GM19043 (cell line): ENCODE measurements around the gene SERPINB2.

Experiments used
- ATAC-seq: cut with Tn5 transposase; IDR thresholded peaks from one replicate; pipeline ENCODE4 v1.9.1; 2021; ENCODE audit warnings: low read depth; ENCODE audit not compliant: unreplicated experiment

Gene SERPINB2

GRCh38 chr18:63887424-63887823 is at the start of gene SERPINB2:
TSS of gene SERPINB2 (plus strand) at chr18:63887705. CDS start at chr18:63891445, 3,740 bp downstream.
- ATAC-seq = no peak

GRCh38 chr18:63843008-63843407 is 44.5 kb upstream of the SERPINB2 start:
- ATAC-seq = no peak

GRCh38 chr18:63844254-63844653 is 43.3 kb upstream of the SERPINB2 start:
- peak; percentile 60 for ATAC-seq

GRCh38 chr18:63848159-63848558 is 39.3 kb upstream of the SERPINB2 start:
- ATAC-seq = peak; percentile 49

GRCh38 chr18:63850020-63850419 is 37.5 kb upstream of the SERPINB2 start:
- peak; percentile 83 for ATAC-seq

- ATAC-seq = no peak
Measured at GRCh38 chr18:63850636-63851035, 36.9 kb upstream of the SERPINB2 start.

GRCh38 chr18:63858456-63858855 is 29.0 kb upstream of the SERPINB2 start:
- no peak for ATAC-seq

GRCh38 chr18:63859781-63860475 is 27.6 kb upstream of the SERPINB2 start:
- no peak for ATAC-seq

GRCh38 chr18:63860531-63860930 is 27.0 kb upstream of the SERPINB2 start:
- no peak for ATAC-seq

GRCh38 chr18:63867368-63868125 is 20.0 kb upstream of the SERPINB2 start:
- no peak for ATAC-seq

GRCh38 chr18:63868546-63868945 is 19.0 kb upstream of the SERPINB2 start:
- no peak for ATAC-seq

GRCh38 chr18:63869374-63869773 is 18.1 kb upstream of the SERPINB2 start:
- ATAC-seq = no peak

GRCh38 chr18:63869851-63870250 is 17.7 kb upstream of the SERPINB2 start:
- ATAC-seq = no peak

- ATAC-seq = no peak
Measured at GRCh38 chr18:63871836-63872235, 15.7 kb upstream of the SERPINB2 start.

- no peak for ATAC-seq
Measured at GRCh38 chr18:63872586-63872985, 14.9 kb upstream of the SERPINB2 start.

GRCh38 chr18:63878343-63878742 is 9.2 kb upstream of the SERPINB2 start:
- no peak for ATAC-seq

GRCh38 chr18:63878925-63879324 is 8.6 kb upstream of the SERPINB2 start:
- no peak for ATAC-seq

- no peak for ATAC-seq
Measured at GRCh38 chr18:63879709-63880108, 7.8 kb upstream of the SERPINB2 start.

GRCh38 chr18:63881851-63882250 is 5.7 kb upstream of the SERPINB2 start:
- ATAC-seq = no peak

GRCh38 chr18:63882333-63883141 is 5.0 kb upstream of the SERPINB2 start:
- no peak for ATAC-seq

- ATAC-seq = no peak
Measured at GRCh38 chr18:63883617-63884016, 3.9 kb upstream of the SERPINB2 start.
